Keratinocyte (primary cell): ENCODE data around the gene FBXO40. TPM values are rescaled to one million over a fixed set of nuclear protein-coding genes. Genes with fewer than 3 reads are reported as not detected.
"Not testable (repeated sequence)": the region's sequence is repeated elsewhere in the genome, so short reads cannot be mapped to it uniquely, and the experiment has no call there.

Experiments used
- DNase-seq: peaks from one replicate; pipeline ENCODE4 v3.0.0-alpha.2; 2011; ENCODE audit warnings: low read depth, missing footprints, low spot score
- FAIRE-seq: peaks from 2 replicates; lab custom pipeline; 2011; peaks lifted over from hg19 to GRCh38; lab: Jason Lieb, UNC
- H2AFZ ChIP-seq: 2 replicates; pipeline ENCODE4 v1.6.0; 2012; ENCODE audit warnings: low read length, control low read depth, inconsistent platforms; ENCODE audit not compliant: control insufficient read depth
- H3K27ac ChIP-seq: 2 replicates; pipeline ENCODE4 v1.5.1; 2011; ENCODE audit warnings: low read length; ENCODE audit not compliant: control insufficient read depth, insufficient read depth
- H3K27me3 ChIP-seq: 3 replicates; pipeline ENCODE4 v1.6.0; 2011; ENCODE audit warnings: low read length; ENCODE audit not compliant: control insufficient read depth, insufficient read depth; ENCODE audit errors: extremely low read depth
- H3K36me3 ChIP-seq, 2 experiments: 2 replicates in 1 of 2; 3 replicates in 1 of 2; pipeline ENCODE4 v1.5.1; 2011; ENCODE audit warnings: low read length in 2 of 2, mild to moderate bottlenecking in 1 of 2; ENCODE audit not compliant: control insufficient read depth in 2 of 2, insufficient read depth in 2 of 2; ENCODE audit errors: extremely low read depth in 1 of 2
- H3K4me1 ChIP-seq: 3 replicates; pipeline ENCODE4 v1.5.1; 2011; ENCODE audit warnings: low read length; ENCODE audit not compliant: control insufficient read depth, insufficient read depth; ENCODE audit errors: extremely low read depth
- H3K4me2 ChIP-seq: 3 replicates; pipeline ENCODE4 v1.6.0; 2011; ENCODE audit warnings: low read depth, low read length; ENCODE audit not compliant: control insufficient read depth, insufficient read depth; ENCODE audit errors: extremely low read depth
- H3K4me3 ChIP-seq, 3 experiments: fragments of 200-600 bp in 1 of 3; sonication (generic) in 1 of 3; 2 replicates in 2 of 3; 3 replicates in 1 of 3; pipeline ENCODE4 v1.5.1; 2011 to 2016; ENCODE audit warnings: low read length in 3 of 3, mild to moderate bottlenecking in 3 of 3, control low read depth in 2 of 3, inconsistent platforms in 1 of 3, low read depth in 1 of 3, mixed read lengths in 1 of 3, mixed run types in 1 of 3, moderate library complexity in 1 of 3; ENCODE audit not compliant: control insufficient read depth in 2 of 3, insufficient read depth in 2 of 3; ENCODE audit errors: extremely low read depth in 1 of 3
- H3K79me2 ChIP-seq: 2 replicates; pipeline ENCODE4 v1.6.0; 2012; ENCODE audit warnings: low read length; ENCODE audit not compliant: control insufficient read depth, insufficient read depth
- H3K9ac ChIP-seq: 3 replicates; pipeline ENCODE4 v1.6.0; 2011; ENCODE audit warnings: low read length; ENCODE audit not compliant: control insufficient read depth, insufficient read depth; ENCODE audit errors: extremely low read depth
- H3K9me1 ChIP-seq: 3 replicates; pipeline ENCODE4 v1.6.0; 2011; ENCODE audit warnings: low read length; ENCODE audit not compliant: control insufficient read depth, insufficient read depth; ENCODE audit errors: extremely low read depth
- H3K9me3 ChIP-seq: 2 replicates; pipeline ENCODE4 v1.5.1; 2012; ENCODE audit warnings: low read depth, low read length; ENCODE audit not compliant: control insufficient read depth
- H4K20me1 ChIP-seq: 3 replicates; pipeline ENCODE4 v1.6.0; 2011; ENCODE audit warnings: low read length; ENCODE audit not compliant: control insufficient read depth, insufficient read depth; ENCODE audit errors: extremely low read depth
- CTCF ChIP-seq, 3 experiments: IDR thresholded peaks in 1 of 3; conservative IDR thresholded peaks in 1 of 3; optimal IDR thresholded peaks in 1 of 3; 2 replicates in 2 of 3; 3 replicates in 1 of 3; pipeline versions ENCODE3 to v1.5.1; 2011; ENCODE audit warnings: low read length in 3 of 3, mild to moderate bottlenecking in 3 of 3, moderate library complexity in 2 of 3, control low read depth in 1 of 3, inconsistent platforms in 1 of 3; ENCODE audit not compliant: insufficient read depth in 2 of 3; ENCODE audit errors: extremely low read depth in 1 of 3
- EZH2 ChIP-seq: IDR thresholded peaks from one replicate; pipeline ENCODE4 v1.6.1; 2012; ENCODE audit warnings: inconsistent platforms, mild to moderate bottlenecking, low read length, moderate library complexity
- dilution Hi-C: fragments of 300-500 bp; cut with MboI; formaldehyde crosslinking; loops from one replicate; pipeline ENCODE4 v1.7.0; 2020; ENCODE audit warnings: low sequenced_read_pairs; ENCODE audit not compliant: extremely low pct_ligation_motif_present
- polyA plus RNA-seq, 5 experiments: library from polyadenylated mRNA; depleted of rRNA in 3 of 5; stranded (reverse) in 3 of 5; stranded (forward) in 1 of 5; unstranded in 1 of 5; fragments of >200 nt; gene quantifications; 1 replicate in 1 of 5; 2 replicates in 3 of 5; 3 replicates in 1 of 5; pipeline versions ENCODE4 v1.2.1 to v1.2.3, GENCODE V29; 2011 to 2012; ENCODE audit warnings: missing spikeins in 2 of 5, low read depth in 1 of 5, low replicate concordance in 1 of 5

The FBXO40 gene
- polyA plus RNA-seq, 1 donor (not counting 4 experiments of a cell fraction or from before 2014, with no cell fraction given), result not detected

GRCh38 chr3:121595765-121596406 is 2.7 kb downstream of the FBXO40 start:
- H3K9me1 ChIP-seq, result no peaks in the 10 kb centered on the region
- H3K4me3 ChIP-seq, result no peak overlapping the region
- H3K27ac ChIP-seq, result no peak overlapping the region
- H2AFZ ChIP-seq, result no peak overlapping the region
- no peak overlapping the region for H3K9ac ChIP-seq
- DNase-seq, result no peak
- no peaks in the 10 kb centered on the region for H3K27me3 ChIP-seq
- TF ChIP-seq CTCF (optimal IDR thresholded peaks at IDR 0.05 in 1 of 3, IDR thresholded peaks at IDR 0.05 in 1 of 3, conservative IDR thresholded peaks at IDR 0.05 in 1 of 3; ENCODE audit: extremely low read depth in 1 of 3, insufficient read depth in 2 of 3, low read length in 3 of 3) (no peak), EZH2 (no peak)
- H4K20me1 ChIP-seq, result no peaks in the 10 kb centered on the region
- no peaks in the 10 kb centered on the region for H3K79me2 ChIP-seq
- dilution Hi-C loops, result no loop called here
- no peak for FAIRE-seq
- no peaks in the 10 kb centered on the region for H3K9me3 ChIP-seq
- no peak overlapping the region for H3K4me2 ChIP-seq
- no peaks in the 10 kb centered on the region for H3K36me3 ChIP-seq
- no peaks in the 10 kb centered on the region for H3K4me1 ChIP-seq

GRCh38 chr3:121598564-121598963 is 5.4 kb downstream of the FBXO40 start:
- no peaks in the 10 kb centered on the region for H3K4me1 ChIP-seq
- H3K79me2 ChIP-seq, result no peaks in the 10 kb centered on the region
- no peak overlapping the region for H3K4me3 ChIP-seq
- no peak overlapping the region for H2AFZ ChIP-seq
- no peaks in the 10 kb centered on the region for H3K27me3 ChIP-seq
- no peak overlapping the region for H3K27ac ChIP-seq
- no peak overlapping the region for H3K4me2 ChIP-seq
- no peak for FAIRE-seq
- no peak for TF ChIP-seq CTCF (optimal IDR thresholded peaks at IDR 0.05 in 1 of 3, IDR thresholded peaks at IDR 0.05 in 1 of 3, conservative IDR thresholded peaks at IDR 0.05 in 1 of 3; ENCODE audit: extremely low read depth in 1 of 3, insufficient read depth in 2 of 3, low read length in 3 of 3)
- TF ChIP-seq EZH2, result no peak
- dilution Hi-C loops, result no loop called here
- H3K9ac ChIP-seq, result no peak overlapping the region
- no peaks in the 10 kb centered on the region for H3K9me1 ChIP-seq
- no peaks in the 10 kb centered on the region for H3K36me3 ChIP-seq
- H3K9me3 ChIP-seq, result no peaks in the 10 kb centered on the region
- no peaks in the 10 kb centered on the region for H4K20me1 ChIP-seq
- no peak for DNase-seq

- not testable (repeated sequence) for H3K4me3 ChIP-seq
Measured at GRCh38 chr3:121599900-121600299, 6.7 kb downstream of the FBXO40 start.

More at GRCh38 chr3:121599900-121600299, 6.7 kb downstream of the FBXO40 start:
- H2AFZ ChIP-seq, DNase-seq, H4K20me1 ChIP-seq, FAIRE-seq, H3K4me1 ChIP-seq, H3K9me3 ChIP-seq, H3K27me3 ChIP-seq, H3K79me2 ChIP-seq, H3K9me1 ChIP-seq, H3K36me3 ChIP-seq, H3K9ac ChIP-seq, H3K4me2 ChIP-seq, dilution Hi-C loops, H3K27ac ChIP-seq: not testable (repeated sequence)
